ENCODE measurements around the gene NOC2L. TPM values are rescaled to one million over a fixed set of nuclear protein-coding genes. Genes with fewer than 3 reads are reported as not detected.

Gene NOC2L
- total RNA-seq, 1 donor: 76.9 TPM

DNA sequence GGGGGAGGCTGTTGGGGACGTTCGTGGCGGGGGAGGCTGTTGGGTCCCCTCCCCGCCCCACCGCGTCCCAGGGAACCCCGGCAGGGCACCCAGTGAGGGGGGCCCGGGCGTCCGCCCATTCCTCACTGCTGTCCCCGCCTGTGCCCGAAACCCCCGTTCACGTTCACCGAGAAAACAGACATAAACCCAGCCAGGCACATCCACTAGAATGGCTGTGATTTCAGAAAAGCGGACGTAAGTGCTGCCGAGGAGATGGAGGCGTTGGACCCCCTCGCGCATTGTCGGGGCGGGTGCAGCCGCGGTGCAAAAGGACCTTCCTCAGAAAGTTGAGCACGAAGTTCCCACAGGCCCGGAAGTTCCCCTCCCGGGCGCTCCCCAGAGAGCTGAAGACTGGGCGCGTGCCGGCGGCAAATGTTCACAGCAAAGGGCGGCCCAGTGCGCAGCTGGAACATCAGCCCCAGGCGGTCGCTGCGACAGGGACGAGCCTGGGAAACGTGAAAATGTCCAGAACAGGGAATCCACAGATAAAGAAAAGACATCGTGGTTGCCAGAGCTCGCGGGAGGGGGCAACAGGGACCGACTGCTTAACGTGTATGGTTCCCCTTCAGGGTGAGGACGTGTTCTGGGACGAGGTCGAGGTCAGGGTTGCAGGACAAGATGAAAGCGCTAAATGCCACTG is 53.8 kb downstream of the NOC2L start:
- TF ChIP-seq CTCF (IDR thresholded peaks at IDR 0.05; ENCODE audit: insufficient read depth, low read depth, low read length): no peak
- DNase-seq (ENCODE audit: low read depth): peak; percentile 59

DNA sequence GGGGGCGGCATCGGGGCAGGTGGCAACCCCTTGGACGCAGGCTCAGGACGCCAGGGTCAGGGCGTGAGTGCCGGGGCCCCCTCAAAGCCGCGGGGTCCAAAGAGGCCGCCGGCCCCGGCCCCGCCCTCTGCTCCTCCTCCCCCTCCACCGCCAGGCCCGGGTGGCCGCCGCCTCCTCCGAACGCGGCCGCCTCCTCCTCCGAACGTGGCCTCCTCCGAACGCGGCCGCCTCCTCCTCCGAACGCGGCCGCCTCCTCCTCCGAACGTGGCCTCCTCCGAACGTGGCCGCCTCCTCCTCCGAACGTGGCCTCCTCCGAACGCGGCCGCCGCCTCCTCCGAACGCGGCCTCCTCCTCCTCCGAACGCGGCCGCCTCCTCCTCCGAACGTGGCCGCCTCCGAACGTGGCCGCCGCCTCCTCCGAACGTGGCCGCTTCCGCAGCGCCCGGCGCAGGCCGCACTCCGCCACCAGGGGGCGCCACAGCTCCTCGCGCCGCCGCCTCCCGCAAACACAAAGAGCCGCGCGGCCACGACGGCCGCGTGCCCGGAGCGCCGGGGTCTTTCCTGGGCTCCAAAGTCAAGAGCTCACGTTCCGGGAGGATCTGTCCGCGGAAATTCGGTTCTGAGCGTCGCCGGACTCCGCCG is 54.6 kb downstream of the NOC2L start:
- peak; percentile 84 for DNase-seq (ENCODE audit: low read depth)
- peak overlapping the region; percentile 52 for H3K4me3 ChIP-seq (ENCODE audit: low read depth, low read length)
- peak; percentile 73 for TF ChIP-seq CTCF (IDR thresholded peaks at IDR 0.05; ENCODE audit: insufficient read depth, low read depth, low read length)

More for the DNA sequence above, 53.8 kb downstream of the NOC2L start:
- H3K4me3 ChIP-seq (ENCODE audit: low read depth, low read length): peak overlapping the region; percentile 52

DNA sequence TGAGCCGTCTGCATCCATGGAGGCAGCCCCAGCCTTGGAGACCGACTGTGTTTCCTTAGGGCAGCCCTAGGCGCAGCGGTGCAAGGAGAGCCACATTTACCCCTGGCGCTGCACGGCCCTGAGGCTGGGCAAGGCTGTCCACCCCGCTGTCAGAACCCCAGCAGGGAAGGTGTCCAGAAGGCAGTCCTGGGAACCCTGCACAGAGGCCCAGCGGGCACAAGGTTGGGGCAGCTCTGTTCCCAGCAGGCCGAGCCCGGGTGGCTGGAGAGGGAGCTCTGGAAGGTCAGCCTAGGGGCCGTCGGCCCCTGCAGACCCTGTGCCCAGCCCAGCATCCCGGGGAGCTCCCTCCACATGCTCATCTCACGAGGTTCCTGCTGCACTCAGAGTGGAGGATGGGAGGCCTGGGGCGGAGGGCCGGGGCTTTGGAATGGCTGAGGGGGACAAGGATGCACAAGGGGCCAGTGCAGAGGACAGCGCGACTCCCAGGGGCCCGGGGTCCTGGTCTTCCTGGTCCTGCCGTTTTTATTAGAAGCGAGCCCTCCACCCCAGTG is 55.3 kb downstream of the NOC2L start:
- no peak for TF ChIP-seq CTCF (IDR thresholded peaks at IDR 0.05; ENCODE audit: insufficient read depth, low read depth, low read length)
- DNase-seq (ENCODE audit: low read depth): no peak
- peak overlapping the region; percentile 41 for H3K4me3 ChIP-seq (ENCODE audit: low read depth, low read length)

GRCh38 chr1:903305-903704 is 55.8 kb downstream of the NOC2L start:
- DNase-seq (ENCODE audit: low read depth): no peak
- no peak overlapping the region for H3K4me3 ChIP-seq (ENCODE audit: low read depth, low read length)
- no peak for TF ChIP-seq CTCF (IDR thresholded peaks at IDR 0.05; ENCODE audit: insufficient read depth, low read depth, low read length)

DNA sequence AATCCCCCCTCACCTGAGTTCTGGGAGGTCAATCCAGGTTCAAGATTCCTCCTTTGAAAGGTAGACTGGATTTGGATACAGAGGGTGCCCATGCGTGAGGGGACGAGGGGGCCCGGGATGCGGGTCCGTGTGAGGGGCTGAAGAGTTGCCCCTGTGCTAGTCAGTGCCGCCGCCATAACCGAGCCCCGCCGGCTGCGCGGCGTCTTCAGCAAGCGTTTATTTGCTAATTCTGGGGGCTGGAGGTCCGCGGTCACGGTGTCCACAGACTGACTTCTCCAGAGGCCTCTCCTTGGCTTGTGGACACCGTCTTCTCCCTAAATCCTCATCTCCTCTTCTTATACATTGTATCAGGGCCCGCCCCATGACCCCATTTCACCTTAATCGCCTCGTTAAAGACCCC is 56.3 kb downstream of the NOC2L start:
- TF ChIP-seq CTCF (IDR thresholded peaks at IDR 0.05; ENCODE audit: insufficient read depth, low read depth, low read length): no peak
- no peak overlapping the region for H3K4me3 ChIP-seq (ENCODE audit: low read depth, low read length)
- DNase-seq (ENCODE audit: low read depth): no peak

- no peak for TF ChIP-seq CTCF (IDR thresholded peaks at IDR 0.05; ENCODE audit: insufficient read depth, low read depth, low read length)
- DNase-seq (ENCODE audit: low read depth): no peak
- no peak overlapping the region for H3K4me3 ChIP-seq (ENCODE audit: low read depth, low read length)
Observed at GRCh38 chr1:901108-901859, 57.8 kb downstream of the NOC2L start.

All from fibroblast of villous mesenchyme (primary cell).